IPS-18c (cell line): ENCODE data around the gene GGT6.
"Not testable (repeated sequence)": the region's sequence is repeated elsewhere in the genome, so short reads cannot be mapped to it uniquely, and the experiment has no call there.

Experiments
- H3K4me3 ChIP-seq: 2 replicates; pipeline ENCODE4 v1.7.0; 2013; ENCODE audit warnings: low read depth, mild to moderate bottlenecking, low read length, moderate library complexity; ENCODE audit not compliant: insufficient read depth
- H3K9me3 ChIP-seq: one replicate; pipeline ENCODE4 v1.6.1; 2013; ENCODE audit warnings: mild to moderate bottlenecking, low read length, moderate library complexity; ENCODE audit not compliant: control insufficient read depth, insufficient read depth

The GGT6 gene

GRCh38 chr17:4583206-4583605 lies 22.8 kb upstream of the GGT6 start:
- H3K4me3 ChIP-seq = 0 out of 2 replicates have a peak overlapping the region, but pooled peaks have one; percentile 66
- H3K9me3 ChIP-seq = no peaks in the 10 kb centered on the region

DNA sequence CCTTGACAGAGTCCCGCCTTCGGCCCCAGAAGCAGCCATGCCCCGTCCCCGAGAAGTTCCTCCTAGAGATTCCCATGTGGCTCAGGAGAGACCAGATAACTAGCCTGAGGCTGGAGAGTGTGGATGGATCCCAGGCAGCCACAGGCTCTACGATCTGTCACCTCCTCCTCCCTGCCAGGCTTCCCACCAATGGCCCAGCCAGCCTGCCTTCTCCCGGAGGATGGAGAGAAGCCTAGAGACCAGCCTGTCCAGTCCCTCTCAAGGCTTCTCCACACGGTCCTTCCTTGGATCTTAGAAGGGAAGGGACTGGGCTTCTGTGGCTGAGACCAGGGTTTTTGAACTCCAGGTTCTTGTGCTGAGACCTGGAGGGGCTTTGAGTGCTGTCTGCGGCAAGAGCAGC lies 22.3 kb upstream of the GGT6 start:
- Histone ChIP-seq H3K9me3 (no peaks in the 10 kb centered on the region), H3K4me3 (no peak overlapping the region)

GRCh38 chr17:4582101-4582501 lies 21.7 kb upstream of the GGT6 start:
- Histone ChIP-seq H3K9me3 (no peaks in the 10 kb centered on the region), H3K4me3 (no peak overlapping the region)

DNA sequence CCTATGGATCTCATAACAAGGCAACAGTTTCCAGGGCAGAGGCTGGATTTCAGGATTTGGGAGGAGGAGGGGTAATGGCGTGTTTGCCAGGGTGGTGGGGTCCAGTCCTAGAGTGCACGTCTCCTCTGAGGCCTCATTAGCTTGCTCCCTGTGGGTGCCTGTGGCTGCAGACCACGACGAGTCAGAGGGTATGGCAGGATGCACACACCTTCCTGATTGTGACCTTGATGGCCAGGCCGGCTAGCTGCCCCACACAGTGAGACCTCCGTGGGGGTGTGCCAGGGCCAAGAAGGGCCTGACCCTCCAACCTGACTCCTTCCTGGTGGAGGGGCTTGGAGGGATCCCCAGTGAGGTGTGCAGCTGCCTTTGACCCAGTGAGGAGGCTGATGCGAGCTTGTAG lies 19.9 kb upstream of the GGT6 start:
- H3K9me3 ChIP-seq = no peaks in the 10 kb centered on the region

DNA sequence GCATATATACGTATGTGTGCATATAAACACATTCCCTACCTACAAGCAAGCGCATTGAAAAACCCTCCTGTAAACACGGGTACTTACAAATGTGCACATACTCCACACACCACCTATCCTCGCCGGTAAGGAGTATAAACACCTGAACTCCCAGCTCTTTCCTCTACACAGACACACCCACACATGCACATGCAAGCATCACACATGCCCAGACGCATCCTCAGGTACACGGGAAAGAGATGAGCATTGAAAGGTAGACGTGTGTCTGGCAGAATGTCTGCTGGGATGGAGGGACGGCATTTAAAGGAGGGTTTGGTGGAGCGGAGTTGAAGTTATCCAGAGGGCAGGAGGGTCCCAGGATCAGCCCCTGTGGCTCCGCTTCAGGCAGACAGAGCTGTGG lies 19.3 kb upstream of the GGT6 start:
- Histone ChIP-seq H3K9me3 (no peaks in the 10 kb centered on the region), H3K4me3 (no peak overlapping the region)

More for the DNA sequence above, 19.9 kb upstream of the GGT6 start:
- H3K4me3 ChIP-seq = no peak overlapping the region

DNA sequence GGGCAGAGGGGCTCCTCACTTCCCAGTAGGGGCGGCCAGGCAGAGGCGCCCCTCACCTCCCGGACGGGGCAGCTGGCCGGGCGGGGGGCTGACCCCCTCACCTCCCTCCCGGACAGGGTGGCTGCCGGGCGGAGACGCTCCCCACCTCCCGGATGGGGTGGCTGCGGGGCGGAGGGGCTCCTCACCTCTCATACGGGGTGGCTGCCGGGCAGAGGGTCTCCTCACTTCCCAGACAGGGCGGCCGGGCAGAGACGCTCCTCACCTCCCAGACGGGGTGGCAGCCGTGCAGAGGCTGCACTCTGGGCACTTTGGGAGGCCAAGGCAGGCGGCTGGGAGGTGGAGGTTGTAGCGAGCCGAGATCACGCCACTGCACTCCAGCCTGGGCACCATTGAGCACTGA lies 18.0 kb upstream of the GGT6 start:
- H3K4me3 ChIP-seq, H3K9me3 ChIP-seq: not testable (repeated sequence)

DNA sequence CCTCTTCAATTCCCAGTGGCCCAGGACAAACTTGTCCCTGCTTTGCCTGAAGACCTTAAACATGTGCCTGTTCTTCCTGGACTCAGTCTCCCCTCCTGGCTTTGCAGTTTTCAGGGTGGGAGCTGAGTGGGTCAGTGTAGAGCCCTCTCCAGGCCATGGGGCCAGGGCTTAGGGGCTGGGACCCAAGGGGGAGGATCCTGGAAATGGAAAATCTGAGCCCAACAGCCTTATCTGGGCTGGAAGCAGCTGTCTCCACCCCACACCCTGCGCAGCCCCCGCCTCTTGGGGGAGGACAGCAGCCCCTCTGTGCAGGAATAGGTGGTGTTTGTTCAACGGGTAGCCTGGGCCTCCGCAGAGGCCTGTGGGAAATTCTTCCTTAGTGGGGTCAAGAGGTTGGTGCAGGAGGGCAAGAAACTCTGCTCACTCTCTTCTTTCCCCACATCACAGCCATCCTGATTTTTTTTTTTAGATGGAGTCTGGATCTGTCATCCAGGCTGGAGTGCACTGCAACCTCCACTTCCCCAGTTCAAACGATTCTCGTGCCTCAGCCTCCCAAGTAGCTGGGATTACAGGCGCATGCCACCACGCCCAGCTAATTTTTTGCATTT lies 17.1 kb upstream of the GGT6 start:
- H3K4me3 ChIP-seq = no peak overlapping the region; the same call in 1 of the 2 replicates
- H3K9me3 ChIP-seq = no peaks in the 10 kb centered on the region

DNA sequence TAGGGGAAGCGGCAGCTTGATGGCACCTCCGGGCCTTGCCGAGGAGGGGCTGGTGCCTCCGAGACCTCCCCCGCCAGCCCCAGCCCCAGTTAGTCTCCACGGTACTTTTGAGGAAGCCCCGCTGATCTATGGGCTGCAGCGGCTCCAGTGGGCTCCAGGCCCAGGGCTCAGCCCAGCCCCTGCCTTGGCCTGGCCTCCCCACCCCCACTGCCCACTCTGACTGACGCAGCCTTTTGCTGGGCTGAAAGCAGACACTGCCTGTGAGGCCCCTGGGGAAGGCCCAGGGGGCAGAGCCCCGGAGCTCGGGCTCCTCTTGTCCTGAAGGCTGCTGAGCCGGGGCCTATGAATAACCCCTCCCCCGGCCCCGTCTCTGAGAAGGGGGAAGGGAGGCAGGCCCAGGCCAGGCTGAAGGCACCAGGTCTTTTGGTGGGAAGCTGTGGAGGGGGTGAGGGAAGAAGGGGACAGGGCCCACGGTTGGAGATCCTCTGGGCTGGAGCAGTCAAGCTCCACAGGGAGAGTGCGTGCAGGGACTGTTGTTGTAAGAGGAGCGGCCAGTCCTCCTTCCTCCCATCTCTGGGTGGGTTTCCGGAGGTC lies 16.4 kb upstream of the GGT6 start:
- Histone ChIP-seq H3K9me3 (no peaks in the 10 kb centered on the region), H3K4me3 (peak overlapping the region; percentile 20; the same call in 1 of the 2 replicates)

DNA sequence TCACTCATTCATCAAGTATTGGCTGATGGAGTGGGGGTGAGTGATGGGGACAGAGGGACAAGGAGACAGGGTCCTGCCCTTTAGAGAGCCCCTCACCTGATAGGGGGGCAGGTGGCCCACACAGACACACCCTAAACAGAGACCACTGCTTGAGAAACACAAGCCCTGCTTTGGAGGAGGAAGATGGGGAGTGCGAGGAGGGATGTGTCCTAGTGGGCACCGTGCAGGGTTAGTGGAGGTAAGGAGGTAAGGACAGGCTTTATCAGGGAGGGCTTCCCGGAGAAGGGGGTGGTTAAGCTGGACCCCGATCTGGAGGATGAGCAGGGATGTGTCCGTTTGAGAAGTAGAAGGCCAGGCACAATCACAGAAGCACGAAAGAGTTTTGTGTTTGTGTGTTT lies 15.8 kb upstream of the GGT6 start:
- Histone ChIP-seq H3K4me3 (no peak overlapping the region), H3K9me3 (no peaks in the 10 kb centered on the region)

DNA sequence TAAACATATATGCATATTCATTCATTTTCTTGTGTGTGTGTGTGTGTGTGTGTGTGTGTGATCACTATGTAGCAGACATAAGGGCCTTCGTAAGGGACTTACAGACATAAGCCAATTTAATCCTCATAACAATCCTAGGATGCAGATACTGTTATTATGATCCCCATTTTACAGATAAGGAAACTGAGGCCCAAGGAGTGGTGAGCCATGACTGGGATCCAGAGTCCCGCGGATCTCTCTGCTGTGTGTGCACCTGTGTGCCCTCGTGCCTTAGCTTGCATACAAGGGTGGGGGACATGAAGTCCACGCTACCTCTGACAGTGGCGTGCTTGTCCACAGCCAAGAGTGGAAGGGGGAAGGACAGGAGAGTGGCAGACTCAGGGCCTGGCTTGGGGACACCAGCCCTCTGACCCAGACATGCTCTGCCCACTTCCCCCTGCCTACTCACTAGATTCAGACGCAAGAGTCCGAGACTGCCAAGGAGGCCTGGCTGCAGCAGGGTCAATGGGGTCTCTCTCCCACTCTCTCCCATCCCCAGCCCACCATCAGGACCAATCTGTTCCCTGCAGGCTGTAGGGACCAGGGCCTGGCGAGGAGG lies 14.2 kb upstream of the GGT6 start:
- Histone ChIP-seq H3K4me3 (no peak overlapping the region), H3K9me3 (no peaks in the 10 kb centered on the region)

GRCh38 chr17:4573669-4574068 lies 13.3 kb upstream of the GGT6 start:
- H3K9me3 ChIP-seq = no peaks in the 10 kb centered on the region
- no peak overlapping the region for H3K4me3 ChIP-seq

DNA sequence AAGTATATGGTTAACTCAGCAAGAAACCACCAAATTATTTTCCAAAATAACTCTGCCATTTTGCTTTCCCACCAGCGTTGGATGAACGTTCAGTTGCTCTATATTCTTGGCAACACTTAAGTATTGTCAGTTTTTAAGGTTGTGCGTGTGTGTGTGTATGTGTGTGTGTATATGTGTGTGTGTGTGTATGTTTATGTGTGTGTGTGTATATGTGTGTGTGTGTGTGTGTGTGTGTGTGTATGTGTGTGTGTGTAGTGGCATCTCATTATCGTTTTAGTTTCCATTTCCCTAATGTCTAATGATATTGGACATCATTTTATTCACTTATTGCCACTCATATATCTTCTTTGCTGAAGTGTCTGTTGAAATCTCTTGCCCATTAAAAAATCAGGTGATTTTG lies 12.7 kb upstream of the GGT6 start:
- Histone ChIP-seq H3K4me3 (no peak overlapping the region), H3K9me3 (no peaks in the 10 kb centered on the region)

DNA sequence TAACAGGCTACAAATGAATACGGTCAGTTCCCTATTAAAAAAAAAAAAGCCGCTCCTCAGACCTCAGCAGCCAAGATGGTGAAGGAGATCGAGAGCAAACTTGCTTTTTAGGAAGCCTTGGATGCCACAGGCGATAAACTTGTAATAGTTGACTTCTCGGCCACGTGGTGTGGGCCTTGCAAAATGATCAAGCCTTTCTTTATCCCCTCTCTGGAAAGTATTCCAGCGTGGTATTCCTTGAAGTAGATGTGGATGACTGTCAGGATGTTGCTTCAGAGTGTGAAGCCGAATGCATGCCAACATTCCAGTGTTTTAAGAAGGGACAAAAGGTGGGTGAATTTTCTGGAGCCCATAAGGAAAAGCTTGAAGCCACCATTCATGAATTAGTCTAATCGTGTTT lies 11.8 kb upstream of the GGT6 start:
- H3K4me3 ChIP-seq = no peak overlapping the region

DNA sequence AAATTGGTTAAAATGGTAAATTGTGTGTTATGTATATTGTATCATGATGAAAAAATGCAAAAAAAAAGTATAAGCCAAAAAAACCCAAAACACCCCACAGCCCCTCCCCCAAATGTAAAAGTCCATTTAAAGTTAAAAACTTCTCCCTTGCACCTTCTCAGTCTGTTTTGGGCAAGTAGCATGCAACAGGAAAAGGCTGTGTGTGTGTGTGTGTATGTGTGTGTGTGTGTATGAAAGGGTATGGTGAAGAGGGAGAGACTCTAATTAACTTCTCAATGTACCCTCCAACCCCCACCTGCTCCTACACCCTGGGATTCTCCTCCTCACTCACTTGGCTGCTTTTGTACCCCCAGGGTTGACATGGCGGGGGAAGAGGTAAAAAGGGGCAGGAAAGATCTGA lies 9.2 kb upstream of the GGT6 start:
- Histone ChIP-seq H3K4me3 (no peak overlapping the region), H3K9me3 (no peaks in the 10 kb centered on the region)

More for the DNA sequence above, 11.8 kb upstream of the GGT6 start:
- no peaks in the 10 kb centered on the region for H3K9me3 ChIP-seq

GRCh38 chr17:4566785-4567184 lies 6.4 kb upstream of the GGT6 start:
- Histone ChIP-seq H3K9me3 (no peaks in the 10 kb centered on the region), H3K4me3 (no peak overlapping the region)

DNA sequence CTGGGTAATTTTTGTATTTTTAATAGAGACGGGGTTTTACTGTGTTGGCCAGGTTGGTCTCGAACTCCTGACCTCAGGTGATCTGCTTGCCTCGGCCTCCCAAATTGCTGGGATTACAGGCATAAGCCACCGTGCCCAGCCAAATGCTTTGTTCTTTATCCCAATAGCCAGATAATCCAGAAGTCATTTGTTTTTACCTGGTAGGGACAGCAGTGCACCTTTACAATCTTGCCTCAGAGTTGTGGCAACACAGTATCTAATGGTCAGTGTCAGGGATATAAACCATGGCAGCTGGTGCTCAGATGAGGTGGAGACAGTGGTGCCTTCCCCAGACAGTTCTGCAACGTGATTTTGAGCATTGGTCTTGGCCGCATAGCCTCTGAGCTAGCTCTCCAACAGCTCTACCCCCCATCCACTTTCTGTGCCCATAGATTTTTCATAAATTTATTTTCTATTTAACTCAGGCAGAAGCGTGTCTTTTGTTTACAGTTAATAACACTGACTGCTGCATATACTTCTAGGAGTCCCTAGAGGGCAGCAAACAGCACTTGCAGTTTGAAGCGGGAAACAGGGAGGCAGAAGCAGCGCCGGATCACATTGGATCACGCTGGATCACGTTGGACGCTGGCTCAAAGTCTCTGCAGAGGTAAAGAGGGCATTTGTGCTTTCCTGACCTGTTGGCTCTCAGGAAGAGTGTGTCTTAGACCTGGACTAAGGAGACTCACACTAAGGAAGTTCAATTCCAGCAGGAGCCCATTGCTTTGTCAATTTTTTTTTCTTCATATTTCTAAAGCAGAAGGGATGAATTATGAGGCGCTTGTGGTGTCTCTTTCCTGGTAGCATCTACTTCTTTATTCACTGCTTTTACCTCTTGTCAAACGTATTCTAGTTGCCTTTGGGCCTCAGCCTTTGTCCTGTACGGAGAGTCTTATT lies 5.1 kb upstream of the GGT6 start:
- H3K4me3 ChIP-seq = no peak overlapping the region
- no peaks in the 10 kb centered on the region for H3K9me3 ChIP-seq

- Histone ChIP-seq H3K4me3 (no peak overlapping the region), H3K9me3 (no peaks in the 10 kb centered on the region)
These were observed 1.9 kb upstream of the GGT6 start for GRCh38 chr17:4562015-4562969.
